NCI-H2227 (cell line): ENCODE measurements around the gene ARHGAP26.

Experiments used
- DNase-seq: peaks from one replicate; lab custom pipeline; 2025; ENCODE audit not compliant: unreplicated experiment; lab: John Stamatoyannopoulos, UW

ARHGAP26 gene

GRCh38 chr5:142769793-142770649 lies at the start of gene ARHGAP26:
Gene ARHGAP26 (plus strand): TSS chr5:142770377. CDS start chr5:142770762, 385 bp downstream.
- peak; percentile 95 for DNase-seq

GRCh38 chr5:142720641-142721271 lies 49.4 kb upstream of the ARHGAP26 start:
- peak; percentile 16 for DNase-seq

- no peak for DNase-seq
Observed at GRCh38 chr5:142722146-142722545, 48.0 kb upstream of the ARHGAP26 start.

- no peak for DNase-seq
Observed at GRCh38 chr5:142722896-142723295, 47.3 kb upstream of the ARHGAP26 start.

GRCh38 chr5:142724821-142725220 lies 45.4 kb upstream of the ARHGAP26 start:
- no peak for DNase-seq

- no peak for DNase-seq
Observed at GRCh38 chr5:142725231-142726187, 44.7 kb upstream of the ARHGAP26 start.

GRCh38 chr5:142726188-142726731 lies 43.9 kb upstream of the ARHGAP26 start:
- DNase-seq, result no peak

GRCh38 chr5:142727735-142728047 lies 42.5 kb upstream of the ARHGAP26 start:
- no peak for DNase-seq

GRCh38 chr5:142735323-142736246 lies 34.6 kb upstream of the ARHGAP26 start:
- no peak for DNase-seq

GRCh38 chr5:142736247-142736632 lies 33.9 kb upstream of the ARHGAP26 start:
- no peak for DNase-seq

- DNase-seq, result no peak
Observed at GRCh38 chr5:142737179-142737578, 33.0 kb upstream of the ARHGAP26 start.

- DNase-seq, result no peak
Observed at GRCh38 chr5:142740474-142741242, 29.5 kb upstream of the ARHGAP26 start.

GRCh38 chr5:142743592-142744441 lies 26.4 kb upstream of the ARHGAP26 start:
- DNase-seq, result no peak

- no peak for DNase-seq
Observed at GRCh38 chr5:142745268-142745667, 24.9 kb upstream of the ARHGAP26 start.

- no peak for DNase-seq
Observed at GRCh38 chr5:142746532-142747433, 23.4 kb upstream of the ARHGAP26 start.

- DNase-seq, result no peak
Observed at GRCh38 chr5:142748132-142748531, 22.0 kb upstream of the ARHGAP26 start.

- DNase-seq, result no peak
Observed at GRCh38 chr5:142748568-142749249, 21.5 kb upstream of the ARHGAP26 start.
